WTC11 (cell line): ENCODE measurements around the gene SMARCAD1. TPM values are rescaled to one million over a fixed set of nuclear protein-coding genes. Genes with fewer than 3 reads are reported as not detected.

Experiments
- ATAC-seq: fragments of 200-7000 bp; cut with Tn5 transposase; 2 replicates; pipeline ENCODE4 v1.10.0; 2021; ENCODE audit warnings: mild to moderate bottlenecking, moderate library complexity
- CTCF ChIA-PET: fragments of 300-600 bp; sonication (Branson Sonifier 250); formaldehyde crosslinking; loops from one replicate; lab custom pipeline; 2021; ENCODE audit warnings: antibody characterized with exemption; lab: Charles Lee
- POLR2A ChIA-PET: fragments of 350-600 bp; sonication (Branson Sonifier 250); formaldehyde crosslinking; loops from one replicate; lab custom pipeline; 2021; ENCODE audit warnings: antibody characterized with exemption; lab: Charles Lee
- DNase-seq: peaks from one replicate; pipeline ENCODE4 v3.0.0; 2021; ENCODE audit warnings: low spot score
- H3K27ac Mint-ChIP-seq: 2 replicates; pipeline ENCODE4 v1.8.0; 2021; ENCODE audit warnings: mixed read lengths
- H3K27me3 Mint-ChIP-seq: 2 replicates; pipeline ENCODE4 v1.8.0; 2021; ENCODE audit warnings: low read depth, mild to moderate bottlenecking, moderate library complexity, mixed read lengths
- H3K36me3 Mint-ChIP-seq: 2 replicates; pipeline ENCODE4 v1.8.0; 2021; ENCODE audit warnings: mixed read lengths
- H3K4me1 Mint-ChIP-seq: 2 replicates; pipeline ENCODE4 v1.8.0; 2022; ENCODE audit warnings: mixed read lengths
- H3K4me3 Mint-ChIP-seq: 2 replicates; pipeline ENCODE4 v1.8.0; 2021; ENCODE audit warnings: mild to moderate bottlenecking, moderate library complexity, mixed read lengths
- H3K9me3 Mint-ChIP-seq: 2 replicates; pipeline ENCODE4 v1.8.0; 2021; ENCODE audit warnings: mixed read lengths
- AR ChIP-seq: fragments of 250-450 bp; sonication (Bioruptor Pico); IDR thresholded peaks from 2 replicates; pipeline ENCODE4 v1.9.0; 2021; ENCODE audit warnings: mild to moderate bottlenecking
- FOXJ3 ChIP-seq: sonication (generic); formaldehyde crosslinking; IDR thresholded peaks from 2 replicates; pipeline ENCODE4 v1.9.0; 2021; ENCODE audit warnings: missing genetic modification reagents, mild to moderate bottlenecking, borderline replicate concordance
- GTF2I ChIP-seq: fragments of 250-450 bp; sonication (Bioruptor Pico); conservative IDR thresholded peaks from 2 replicates; pipeline ENCODE4 v1.4.0; 2021; ENCODE audit warnings: mild to moderate bottlenecking
- MAX ChIP-seq: sonication (generic); formaldehyde crosslinking; IDR thresholded peaks from 2 replicates; pipeline ENCODE4 v1.8.0; 2022; ENCODE audit warnings: mild to moderate bottlenecking, missing genetic modification reagents
- MYBL2 ChIP-seq: sonication (generic); formaldehyde crosslinking; IDR thresholded peaks from 2 replicates; pipeline ENCODE4 v1.8.1; 2023; ENCODE audit warnings: mild to moderate bottlenecking, moderate library complexity, missing genetic modification reagents
- NFATC4 ChIP-seq: fragments of 250-450 bp; sonication (Bioruptor Pico); IDR thresholded peaks from 2 replicates; pipeline ENCODE4 v1.9.0; 2021; ENCODE audit warnings: mild to moderate bottlenecking
- NR1H2 ChIP-seq: sonication (generic); formaldehyde crosslinking; IDR thresholded peaks from 2 replicates; pipeline ENCODE4 v1.9.0; 2021; ENCODE audit warnings: mild to moderate bottlenecking, moderate library complexity, missing genetic modification reagents
- NR2C2 ChIP-seq: sonication (generic); formaldehyde crosslinking; IDR thresholded peaks from 2 replicates; pipeline ENCODE4 v1.8.0; 2022; ENCODE audit warnings: mild to moderate bottlenecking, missing genetic modification reagents
- PRDM15 ChIP-seq: sonication (generic); formaldehyde crosslinking; IDR thresholded peaks from 2 replicates; pipeline ENCODE4 v1.8.0; 2022; ENCODE audit warnings: missing genetic modification reagents
- TP53 ChIP-seq: sonication (generic); formaldehyde crosslinking; IDR thresholded peaks from 2 replicates; pipeline ENCODE4 v1.8.1; 2023; ENCODE audit warnings: mild to moderate bottlenecking, missing genetic modification reagents
- ZBTB21 ChIP-seq: sonication (generic); formaldehyde crosslinking; IDR thresholded peaks from 2 replicates; pipeline ENCODE4 v1.8.1; 2023; ENCODE audit warnings: mild to moderate bottlenecking, missing genetic modification reagents, borderline replicate concordance
- ZBTB43 ChIP-seq: sonication (generic); formaldehyde crosslinking; IDR thresholded peaks from 2 replicates; pipeline ENCODE4 v1.8.1; 2023; ENCODE audit warnings: mild to moderate bottlenecking, missing genetic modification reagents
- ZNF281 ChIP-seq: sonication (generic); formaldehyde crosslinking; IDR thresholded peaks from 2 replicates; pipeline ENCODE4 v1.8.0; 2023; ENCODE audit warnings: mild to moderate bottlenecking, missing genetic modification reagents
- ZNF317 ChIP-seq: sonication (generic); formaldehyde crosslinking; IDR thresholded peaks from 2 replicates; pipeline ENCODE4 v1.8.1; 2023; ENCODE audit warnings: low read depth, mild to moderate bottlenecking, moderate library complexity, missing genetic modification reagents, borderline replicate concordance
- total RNA-seq: library from RNA; stranded (reverse); gene quantifications from 3 replicates; pipeline ENCODE4 v1.2.3, GENCODE V29; 2021
- TF ChIP-seq, protein P1 (sequence below): sonication (generic); formaldehyde crosslinking; IDR thresholded peaks from 2 replicates; pipeline ENCODE4 v1.8.1; 2022; ENCODE audit warnings: mild to moderate bottlenecking, missing genetic modification reagents, moderate library complexity, borderline replicate concordance
- TF ChIP-seq, protein P2 (sequence below): sonication (generic); formaldehyde crosslinking; IDR thresholded peaks from 2 replicates; pipeline ENCODE4 v1.8.1; 2023; ENCODE audit warnings: mild to moderate bottlenecking, moderate library complexity, missing genetic modification reagents
- TF ChIP-seq, protein P3 (sequence below): sonication (generic); formaldehyde crosslinking; IDR thresholded peaks from 2 replicates; pipeline ENCODE4 v1.8.1; 2022; ENCODE audit warnings: missing genetic modification reagents, borderline replicate concordance

SMARCAD1 gene
- total RNA-seq, 1 experiment from 2014 or later: 48.9 TPM

DNA sequence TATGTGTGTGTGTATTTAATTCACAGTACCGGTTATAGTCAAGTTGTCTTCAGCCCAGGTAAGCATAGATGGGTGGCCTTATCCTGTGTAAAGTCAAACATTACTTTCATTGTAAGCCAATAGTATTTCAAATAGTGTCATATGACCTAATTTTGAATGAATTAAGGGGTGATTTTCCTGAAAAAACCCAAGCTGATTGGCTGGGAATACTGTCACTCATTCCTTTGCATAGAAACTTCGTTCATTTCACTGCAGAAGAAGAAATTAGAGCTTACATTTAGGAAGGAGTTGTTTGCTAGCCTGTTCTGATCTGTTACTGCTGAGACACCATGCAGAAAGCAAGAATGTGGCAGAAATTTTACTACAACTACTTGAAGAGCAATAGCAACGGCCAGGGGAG, 45.4 kb downstream of the SMARCAD1 start (continued):
- TF ChIP-seq NR1H2 (CRISPR knock-in tag) (no peak), AR (no peak), MYBL2 (CRISPR knock-in tag) (no peak), MAX (CRISPR knock-in tag) (no peak)
- TF ChIP-seq, protein P1, sequence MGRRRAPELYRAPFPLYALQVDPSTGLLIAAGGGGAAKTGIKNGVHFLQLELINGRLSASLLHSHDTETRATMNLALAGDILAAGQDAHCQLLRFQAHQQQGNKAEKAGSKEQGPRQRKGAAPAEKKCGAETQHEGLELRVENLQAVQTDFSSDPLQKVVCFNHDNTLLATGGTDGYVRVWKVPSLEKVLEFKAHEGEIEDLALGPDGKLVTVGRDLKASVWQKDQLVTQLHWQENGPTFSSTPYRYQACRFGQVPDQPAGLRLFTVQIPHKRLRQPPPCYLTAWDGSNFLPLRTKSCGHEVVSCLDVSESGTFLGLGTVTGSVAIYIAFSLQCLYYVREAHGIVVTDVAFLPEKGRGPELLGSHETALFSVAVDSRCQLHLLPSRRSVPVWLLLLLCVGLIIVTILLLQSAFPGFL: no peak
- TF ChIP-seq, protein P2, sequence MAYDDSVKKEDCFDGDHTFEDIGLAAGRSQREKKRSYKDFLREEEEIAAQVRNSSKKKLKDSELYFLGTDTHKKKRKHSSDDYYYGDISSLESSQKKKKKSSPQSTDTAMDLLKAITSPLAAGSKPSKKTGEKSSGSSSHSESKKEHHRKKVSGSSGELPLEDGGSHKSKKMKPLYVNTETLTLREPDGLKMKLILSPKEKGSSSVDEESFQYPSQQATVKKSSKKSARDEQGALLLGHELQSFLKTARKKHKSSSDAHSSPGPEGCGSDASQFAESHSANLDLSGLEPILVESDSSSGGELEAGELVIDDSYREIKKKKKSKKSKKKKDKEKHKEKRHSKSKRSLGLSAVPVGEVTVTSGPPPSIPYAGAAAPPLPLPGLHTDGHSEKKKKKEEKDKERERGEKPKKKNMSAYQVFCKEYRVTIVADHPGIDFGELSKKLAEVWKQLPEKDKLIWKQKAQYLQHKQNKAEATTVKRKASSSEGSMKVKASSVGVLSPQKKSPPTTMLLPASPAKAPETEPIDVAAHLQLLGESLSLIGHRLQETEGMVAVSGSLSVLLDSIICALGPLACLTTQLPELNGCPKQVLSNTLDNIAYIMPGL (CRISPR knock-in tag): no peak

GRCh38 chr4:94256144-94256783, 48.6 kb downstream of the SMARCAD1 start:
- ATAC-seq: no peak
- no peaks in the 10 kb centered on the region for H3K9me3 Mint-ChIP-seq
- H3K36me3 Mint-ChIP-seq: peaks cover 23% of the 10 kb centered on the region
- no peaks in the 10 kb centered on the region for H3K4me1 Mint-ChIP-seq
- no peak overlapping the region for H3K4me3 Mint-ChIP-seq
- CTCF ChIA-PET: no interaction called here
- DNase-seq: no peak
- POLR2A ChIA-PET: no interaction called here
- no peak overlapping the region for H3K27ac Mint-ChIP-seq
- no peaks in the 10 kb centered on the region for H3K27me3 Mint-ChIP-seq
- no peak for TF ChIP-seq GTF2I (CRISPR knock-in tag)
- TF ChIP-seq PRDM15 (CRISPR knock-in tag): no peak
- no peak for TF ChIP-seq NR2C2 (CRISPR knock-in tag)
- TF ChIP-seq ZNF317: no peak
- TF ChIP-seq NR1H2 (CRISPR knock-in tag): no peak
- no peak for TF ChIP-seq NFATC4
- TF ChIP-seq FOXJ3 (CRISPR knock-in tag): no peak
- TF ChIP-seq ZBTB43 (CRISPR knock-in tag): no peak
- TF ChIP-seq ZBTB21 (CRISPR knock-in tag): no peak
- no peak for TF ChIP-seq ZNF281 (CRISPR knock-in tag)
- TF ChIP-seq, protein P3, sequence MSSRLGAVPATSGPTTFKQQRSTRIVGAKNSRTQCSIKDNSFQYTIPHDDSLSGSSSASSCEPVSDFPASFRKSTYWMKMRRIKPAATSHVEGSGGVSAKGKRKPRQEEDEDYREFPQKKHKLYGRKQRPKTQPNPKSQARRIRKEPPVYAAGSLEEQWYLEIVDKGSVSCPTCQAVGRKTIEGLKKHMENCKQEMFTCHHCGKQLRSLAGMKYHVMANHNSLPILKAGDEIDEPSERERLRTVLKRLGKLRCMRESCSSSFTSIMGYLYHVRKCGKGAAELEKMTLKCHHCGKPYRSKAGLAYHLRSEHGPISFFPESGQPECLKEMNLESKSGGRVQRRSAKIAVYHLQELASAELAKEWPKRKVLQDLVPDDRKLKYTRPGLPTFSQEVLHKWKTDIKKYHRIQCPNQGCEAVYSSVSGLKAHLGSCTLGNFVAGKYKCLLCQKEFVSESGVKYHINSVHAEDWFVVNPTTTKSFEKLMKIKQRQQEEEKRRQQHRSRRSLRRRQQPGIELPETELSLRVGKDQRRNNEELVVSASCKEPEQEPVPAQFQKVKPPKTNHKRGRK (CRISPR knock-in tag): no peak
- TF ChIP-seq TP53 (CRISPR knock-in tag): no peak
